SHP77 treated with DMSO at 0.1 percent for 48 hours (cell line): ENCODE data around the gene TBC1D14.

ENCODE experiments used
- DNase-seq: peaks from one replicate; lab custom pipeline; 2025; lab: John Stamatoyannopoulos, UW

Gene TBC1D14

GRCh38 chr4:7023486-7023885, 113.9 kb downstream of the TBC1D14 start:
- no peak for DNase-seq

- DNase-seq, result no peak
These were observed 114.3 kb downstream of the TBC1D14 start for GRCh38 chr4:7023901-7024300.

DNA sequence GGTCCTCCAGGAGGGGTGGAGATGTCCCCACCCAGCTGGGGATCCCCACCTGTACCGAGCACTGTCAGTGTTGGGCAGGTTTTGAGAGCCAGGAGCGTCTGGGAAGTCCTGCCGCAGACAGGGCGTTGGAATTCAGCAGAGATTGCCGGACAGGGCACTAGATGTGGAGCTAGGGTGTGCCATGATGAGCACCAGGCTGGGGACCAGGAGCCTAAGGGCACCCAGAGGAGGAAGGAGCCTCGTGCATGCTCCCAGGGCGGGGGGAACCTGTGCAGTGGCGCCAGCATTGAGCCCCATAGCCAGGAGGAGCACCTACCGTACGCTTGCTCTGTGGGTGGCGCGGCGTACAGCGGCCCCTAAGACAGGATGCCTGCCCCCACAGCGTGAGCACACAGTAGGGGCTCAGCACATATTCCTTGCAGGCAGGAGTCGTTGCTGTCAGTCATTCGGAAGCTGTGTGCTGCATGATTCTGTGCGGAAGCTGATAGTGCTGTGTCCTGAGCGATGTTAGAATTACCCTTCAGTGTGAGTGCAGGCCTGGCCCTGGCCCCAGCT, 114.8 kb downstream of the TBC1D14 start:
- DNase-seq, result no peak

- no peak for DNase-seq
These were observed 115.5 kb downstream of the TBC1D14 start for GRCh38 chr4:7025040-7025602.

DNA sequence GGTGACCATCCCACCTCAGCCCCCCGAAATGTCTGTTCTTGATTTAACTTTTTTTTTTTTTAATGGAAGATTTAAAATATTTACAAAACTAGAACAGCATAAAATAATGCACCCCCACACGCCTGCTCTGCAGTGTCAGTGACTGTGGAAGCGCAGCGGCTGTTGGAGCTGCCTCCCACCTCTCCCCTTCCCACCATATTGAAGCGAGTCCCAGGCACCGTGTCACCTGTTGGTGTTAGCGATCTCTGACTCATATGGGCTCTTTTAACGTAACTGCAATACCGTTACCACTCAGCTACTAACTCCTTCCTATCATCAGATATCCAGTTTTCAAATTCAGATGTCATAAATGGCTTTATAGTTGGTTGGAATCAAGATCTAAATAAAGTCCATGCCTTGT, 116.5 kb downstream of the TBC1D14 start:
- DNase-seq, result no peak

DNA sequence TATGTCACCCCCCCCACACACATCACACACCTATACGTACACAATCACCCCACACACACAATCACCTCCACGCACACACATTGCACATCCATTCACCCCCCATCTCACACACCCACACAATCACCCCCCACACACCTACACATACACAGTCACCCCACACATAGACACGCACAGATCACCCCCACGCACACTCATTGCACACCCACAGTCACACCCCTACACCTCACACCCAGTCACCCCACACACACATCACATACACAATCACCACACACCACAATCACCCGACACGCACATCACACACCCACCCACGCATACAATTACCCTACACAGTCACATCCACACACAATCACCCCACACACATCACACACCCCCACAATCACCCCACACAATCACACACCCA, 117.7 kb downstream of the TBC1D14 start:
- DNase-seq, result no peak

GRCh38 chr4:7027913-7028312, 118.3 kb downstream of the TBC1D14 start:
- no peak for DNase-seq

DNA sequence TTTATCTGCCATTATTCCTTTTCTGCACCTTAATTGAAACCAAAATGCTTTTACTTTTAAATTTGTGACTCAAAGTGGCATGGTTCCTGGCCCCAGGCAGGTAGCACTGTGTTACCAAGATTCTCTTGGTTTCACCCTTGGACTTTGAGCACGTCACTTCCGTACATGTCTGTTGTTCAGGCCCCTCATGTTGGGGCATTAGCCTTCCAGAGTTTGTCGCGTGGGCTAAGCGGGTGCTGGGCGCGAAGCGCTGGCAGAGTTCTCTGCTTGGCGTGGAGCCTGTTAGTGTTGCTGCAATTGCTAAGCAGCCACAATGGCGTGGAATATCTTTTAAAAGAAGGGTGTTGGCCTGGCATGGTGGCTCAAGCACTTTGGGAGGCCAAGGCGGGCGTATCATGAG, 119.6 kb downstream of the TBC1D14 start:
- no peak for DNase-seq

GRCh38 chr4:7029921-7030320, 120.3 kb downstream of the TBC1D14 start:
- DNase-seq, result no peak

GRCh38 chr4:7030856-7031255, 121.2 kb downstream of the TBC1D14 start:
- no peak for DNase-seq

DNA sequence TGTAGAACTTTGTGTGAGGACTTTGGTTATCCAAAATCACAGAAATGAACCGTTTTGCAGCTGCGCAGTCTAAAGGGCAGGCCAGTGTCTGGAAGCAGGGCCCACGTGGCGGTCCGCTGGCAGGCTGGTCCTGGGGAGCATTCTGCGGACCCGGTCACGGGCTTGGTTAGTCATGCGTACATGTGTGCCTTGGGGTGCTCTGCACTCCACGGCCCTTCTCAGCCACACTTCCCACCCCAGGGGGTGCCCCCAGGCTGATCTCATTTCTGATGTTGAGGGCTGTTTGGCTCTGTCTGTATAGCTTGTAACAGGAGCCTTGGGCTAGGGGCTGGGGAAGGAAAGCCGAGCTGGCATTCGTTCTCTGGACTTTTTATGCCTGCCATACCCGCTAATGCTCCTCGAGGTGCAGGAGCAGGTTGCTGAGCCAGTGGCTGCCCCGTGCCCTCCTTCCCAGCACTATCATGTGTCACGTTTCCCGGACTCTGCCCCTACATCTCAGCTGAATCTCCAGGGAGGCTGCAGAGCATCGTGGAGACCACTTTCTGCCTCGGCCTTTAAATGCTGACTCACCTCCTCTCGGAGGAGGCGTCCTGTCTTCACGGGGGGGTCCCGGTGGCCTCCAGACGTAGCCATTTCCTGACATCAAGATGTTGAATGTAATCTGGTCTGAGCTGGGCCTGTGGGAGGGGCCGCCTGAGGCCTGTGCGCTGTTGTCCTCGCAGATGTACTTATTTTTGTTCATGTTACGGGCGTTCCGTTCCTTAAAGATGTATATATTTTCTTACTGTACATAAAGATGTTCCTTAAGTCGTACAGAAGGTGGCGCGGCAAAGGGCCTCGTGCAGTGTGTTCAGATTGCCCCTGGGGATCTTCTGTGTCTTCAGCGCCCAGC, 122.2 kb downstream of the TBC1D14 start:
- no peak for DNase-seq

DNA sequence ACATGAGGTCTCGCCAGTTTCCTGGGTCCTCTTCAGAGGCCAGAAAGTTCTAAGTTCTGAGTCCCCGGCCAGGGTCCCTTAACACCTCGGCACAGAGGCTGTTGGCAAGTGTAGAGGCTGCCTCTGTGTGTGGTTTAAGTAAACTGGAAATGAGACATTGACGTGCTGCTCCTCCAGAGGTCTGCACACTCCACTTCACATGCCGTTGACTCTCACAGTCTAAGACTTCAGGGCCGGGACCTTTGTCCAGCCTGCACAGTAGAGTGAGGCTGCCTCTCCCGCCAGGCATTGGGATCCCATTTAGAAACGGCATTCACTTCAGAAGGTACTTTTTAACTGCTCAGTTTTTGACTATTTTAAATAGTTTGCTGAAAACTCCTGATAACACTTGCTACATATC, 123.0 kb downstream of the TBC1D14 start:
- no peak for DNase-seq

- no peak for DNase-seq
These were observed 124.8 kb downstream of the TBC1D14 start for GRCh38 chr4:7034262-7035081.

DNA sequence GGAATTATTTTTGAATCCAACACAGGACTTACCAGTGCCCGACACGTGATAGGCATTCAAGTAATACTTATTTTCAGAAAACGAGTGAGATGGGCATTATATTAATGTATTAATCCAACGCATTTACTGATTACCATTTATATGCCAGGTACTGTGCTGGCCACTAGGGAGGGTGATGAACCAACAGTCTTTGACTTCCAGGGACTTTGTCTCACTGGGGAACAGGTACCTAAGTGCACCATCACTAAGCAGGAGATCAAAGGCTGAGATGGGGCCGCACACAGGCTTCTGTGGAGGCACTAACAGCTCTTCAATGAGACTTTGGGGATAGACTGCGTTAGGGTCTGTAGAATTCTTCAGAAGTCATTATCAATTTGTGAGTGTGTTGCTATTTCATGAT, 127.8 kb downstream of the TBC1D14 start:
- DNase-seq, result no peak

GRCh38 chr4:7040765-7041164, 131.1 kb downstream of the TBC1D14 start:
- DNase-seq, result no peak

- no peak for DNase-seq
These were observed 131.6 kb downstream of the TBC1D14 start for GRCh38 chr4:7041246-7041645.

DNA sequence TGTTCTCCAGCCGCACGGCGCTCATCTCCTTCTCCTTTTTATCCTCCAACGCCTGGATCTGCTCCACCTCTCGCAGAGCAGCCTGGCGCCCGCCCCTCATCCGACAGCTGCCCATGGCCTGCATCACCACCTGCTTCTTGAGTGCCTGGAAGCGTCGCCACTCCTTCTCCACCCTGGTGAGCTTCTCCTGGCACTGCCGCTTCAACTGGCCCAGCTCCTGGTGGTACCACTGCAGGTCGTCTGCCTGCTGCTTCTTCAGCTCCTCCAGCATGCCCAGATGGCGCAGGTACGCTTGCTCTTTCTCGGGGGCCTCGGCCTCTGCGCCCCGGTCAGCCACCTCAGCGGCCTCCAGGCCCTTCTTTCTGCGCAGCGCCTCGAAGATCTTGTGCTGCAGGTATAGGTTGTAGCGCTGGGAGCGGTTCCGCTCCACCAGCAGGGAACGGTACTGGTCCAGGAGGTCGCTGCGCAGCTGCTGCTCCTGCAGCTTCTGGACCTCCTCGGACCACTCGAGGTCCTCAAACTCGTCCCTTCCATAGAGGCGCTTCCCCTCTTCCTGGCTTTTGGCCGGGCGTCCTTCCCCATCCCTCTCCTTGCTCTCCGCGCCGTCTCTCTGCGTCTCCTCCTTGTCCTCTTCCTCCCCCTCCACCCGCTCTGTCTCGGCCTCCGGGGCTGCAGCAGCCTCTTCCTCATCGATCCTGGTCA, 132.3 kb downstream of the TBC1D14 start:
- DNase-seq, result no peak

- peak; percentile 59 for DNase-seq
These were observed 133.1 kb downstream of the TBC1D14 start for GRCh38 chr4:7042503-7043283.

DNA sequence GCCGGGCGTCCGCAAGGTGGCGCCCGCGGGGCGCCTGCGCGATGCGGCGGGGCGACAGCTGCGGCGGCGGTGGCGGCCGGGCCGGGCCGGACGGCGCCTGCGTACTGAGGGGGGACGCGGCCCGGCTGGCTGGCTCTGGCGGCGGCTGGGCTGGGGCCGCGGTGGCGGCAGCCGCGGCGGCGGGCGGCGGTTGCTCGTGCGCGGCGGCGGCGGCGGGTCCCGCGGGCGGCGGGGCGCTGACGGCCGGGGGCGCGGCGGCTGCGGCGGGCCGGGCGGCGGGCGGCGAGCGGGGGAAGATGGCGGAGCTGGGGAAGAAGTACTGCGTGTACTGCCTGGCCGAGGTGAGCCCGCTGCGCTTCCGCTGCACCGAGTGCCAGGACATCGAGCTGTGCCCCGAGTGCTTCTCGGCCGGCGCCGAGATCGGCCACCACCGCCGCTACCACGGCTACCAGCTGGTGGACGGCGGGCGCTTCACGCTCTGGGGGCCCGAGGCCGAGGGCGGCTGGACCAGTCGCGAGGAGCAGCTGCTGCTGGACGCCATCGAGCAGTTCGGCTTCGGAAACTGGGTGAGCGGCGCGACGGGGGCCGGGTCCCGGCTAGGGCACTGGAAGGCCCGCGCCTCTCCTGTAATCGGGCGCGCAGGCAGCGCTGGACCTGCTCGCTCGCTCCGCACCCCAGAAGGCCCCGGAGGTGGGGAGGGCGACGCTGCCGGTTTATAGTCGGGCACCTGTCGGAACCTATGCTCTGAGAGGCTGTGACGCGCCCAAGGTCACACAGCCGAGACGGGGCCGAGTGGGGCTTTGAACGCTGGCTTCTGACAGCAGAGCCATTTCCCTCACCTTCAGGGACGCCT, 133.9 kb downstream of the TBC1D14 start, which contains the start of gene TADA2B:
Gene TADA2B, plus strand, starts transcription at position 89 of the 853 bp plus-strand sequence. Its CDS starts 208 bp downstream, at position 297.
- no peak for DNase-seq
